ACC112 (cell line): Measurements from ENCODE around the gene CBX8.

ENCODE experiments used
- H2AFZ ChIP-seq: fragments of 200-600 bp; sonication (generic); one replicate; pipeline ENCODE4 v1.6.0; 2017; ENCODE audit warnings: antibody characterized with exemption, low read length; ENCODE audit not compliant: unreplicated experiment
- H3K27ac ChIP-seq: fragments of 200-600 bp; sonication (generic); 2 replicates; pipeline ENCODE4 v1.5.1; 2014; ENCODE audit warnings: low read depth, mild to moderate bottlenecking, antibody characterized with exemption, low read length, moderate library complexity
- H3K27me3 ChIP-seq: fragments of 200-600 bp; sonication (generic); 2 replicates; pipeline ENCODE4 v1.6.1; 2014; ENCODE audit warnings: mild to moderate bottlenecking, antibody characterized with exemption, low read length, moderate library complexity, mixed read lengths; ENCODE audit not compliant: insufficient read depth
- H3K36me3 ChIP-seq: fragments of 200-600 bp; sonication (generic); 2 replicates; pipeline ENCODE4 v1.6.1; 2016; ENCODE audit warnings: mild to moderate bottlenecking, antibody characterized with exemption, low read length, moderate library complexity, mixed read lengths; ENCODE audit not compliant: insufficient read depth
- H3K4me1 ChIP-seq: fragments of 200-600 bp; sonication (generic); one replicate; pipeline ENCODE4 v1.6.1; 2016; ENCODE audit warnings: low read length, mixed read lengths; ENCODE audit not compliant: insufficient read depth, unreplicated experiment, control insufficient read depth
- H3K4me3 ChIP-seq: fragments of 200-600 bp; sonication (generic); 2 replicates; pipeline ENCODE4 v1.5.1; 2014; ENCODE audit warnings: mild to moderate bottlenecking, low read depth, low read length
- H3K79me2 ChIP-seq: fragments of 200-600 bp; sonication (generic); one replicate; pipeline ENCODE4 v1.6.0; 2016; ENCODE audit warnings: low read length; ENCODE audit not compliant: control insufficient read depth, unreplicated experiment, insufficient read depth

CBX8 gene

DNA sequence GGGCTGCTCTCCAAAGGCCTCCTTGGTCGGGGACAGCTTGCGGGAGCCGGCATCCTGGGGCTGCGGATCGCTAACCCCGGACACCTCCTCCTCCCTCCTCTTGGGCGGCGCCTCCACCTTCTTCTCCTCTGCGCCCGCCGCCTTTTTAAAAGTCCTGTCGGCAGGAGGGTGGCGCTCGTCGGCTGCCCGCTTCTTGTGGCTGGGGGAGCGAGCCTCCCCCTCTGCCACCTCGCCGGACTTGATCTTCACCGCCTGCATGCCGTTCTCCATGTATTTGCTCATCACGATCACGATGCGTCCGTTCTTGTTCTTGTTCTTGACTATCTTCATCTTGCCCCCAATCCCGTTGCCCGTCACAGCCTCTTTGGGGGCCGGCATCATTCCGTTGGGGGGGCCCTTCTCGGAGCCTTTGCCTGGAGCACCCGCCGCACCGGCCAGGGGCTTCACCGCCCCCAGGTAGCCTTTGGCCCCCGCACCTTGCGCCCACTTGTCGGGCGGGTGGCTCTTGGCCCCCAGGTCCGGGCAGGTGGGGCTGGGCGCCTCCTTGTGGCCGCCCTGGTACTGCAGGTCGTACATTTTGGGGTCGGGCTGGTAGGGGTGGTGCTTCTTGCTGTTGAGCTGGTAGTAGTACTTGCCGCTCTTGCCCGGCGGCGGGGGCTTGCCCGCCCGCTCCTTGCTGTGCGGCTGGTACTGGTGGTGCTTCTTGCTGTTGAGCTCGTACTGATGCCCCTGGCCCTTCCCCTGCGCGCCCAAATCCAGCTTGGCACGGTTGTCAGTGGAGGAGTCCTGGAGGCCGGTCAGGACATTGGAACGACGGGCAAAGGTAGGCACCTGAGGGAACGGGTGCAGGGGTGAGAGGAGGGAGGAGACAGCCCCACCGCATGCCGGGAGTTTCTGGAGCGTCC is 37.9 kb upstream of the CBX8 start:
- peaks cover 13% of the 10 kb centered on the region for H3K79me2 ChIP-seq
- no peaks in the 10 kb centered on the region for H3K27me3 ChIP-seq
- peaks cover 22% of the 10 kb centered on the region for H3K4me1 ChIP-seq
- peaks cover 14% of the 10 kb centered on the region; the same call in 1 of the 2 replicates for H3K36me3 ChIP-seq
- no peak overlapping the region for H3K27ac ChIP-seq
- H2AFZ ChIP-seq: no peak overlapping the region
- no peak overlapping the region for H3K4me3 ChIP-seq

DNA sequence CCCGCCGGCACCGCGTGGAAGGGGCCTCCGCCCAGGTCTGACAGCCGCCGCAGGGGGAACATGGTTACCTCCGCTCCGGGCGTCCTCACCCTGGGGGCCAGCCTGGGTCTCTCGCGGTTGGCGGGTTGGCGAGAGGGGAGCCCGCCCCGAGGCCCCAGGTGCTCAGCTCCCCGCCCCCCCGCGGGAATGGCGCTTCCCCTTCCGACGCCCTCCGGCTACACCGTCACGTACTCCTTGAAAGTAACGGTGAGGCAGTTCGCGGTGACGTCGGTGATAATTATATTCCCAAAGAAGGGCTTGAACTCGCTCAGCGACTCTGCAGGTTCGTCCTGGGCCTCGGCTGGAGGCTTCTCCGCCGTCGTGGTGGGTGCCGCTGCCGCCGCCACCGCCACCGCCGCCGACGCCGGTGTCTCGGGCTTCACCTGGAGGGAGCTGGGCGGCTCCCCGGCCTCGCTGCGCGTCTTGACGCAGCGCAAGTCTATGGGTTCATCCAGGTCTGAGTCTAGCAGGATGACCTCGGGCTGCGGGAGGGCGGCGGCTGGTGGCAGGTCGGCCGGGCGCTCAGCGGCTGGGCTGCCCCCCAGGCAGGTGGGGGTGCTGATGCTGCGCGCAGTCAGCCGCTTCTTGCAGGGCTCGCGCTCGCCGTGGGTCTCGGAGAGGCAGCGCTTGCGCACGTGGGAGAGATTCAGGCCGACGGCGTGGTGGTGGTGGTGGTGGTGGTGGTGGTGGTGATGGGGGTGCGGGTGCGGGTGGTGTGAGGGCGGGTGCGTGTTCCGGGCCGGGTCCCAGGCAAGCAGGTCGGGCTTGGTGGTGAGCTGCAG is 37.1 kb upstream of the CBX8 start:
- H2AFZ ChIP-seq: no peak overlapping the region
- peaks cover 14% of the 10 kb centered on the region; the same call in 1 of the 2 replicates for H3K36me3 ChIP-seq
- peaks cover 28% of the 10 kb centered on the region for H3K4me1 ChIP-seq
- H3K27me3 ChIP-seq: no peaks in the 10 kb centered on the region
- no peak overlapping the region for H3K27ac ChIP-seq
- H3K4me3 ChIP-seq: no peak overlapping the region
- peaks cover 13% of the 10 kb centered on the region for H3K79me2 ChIP-seq

DNA sequence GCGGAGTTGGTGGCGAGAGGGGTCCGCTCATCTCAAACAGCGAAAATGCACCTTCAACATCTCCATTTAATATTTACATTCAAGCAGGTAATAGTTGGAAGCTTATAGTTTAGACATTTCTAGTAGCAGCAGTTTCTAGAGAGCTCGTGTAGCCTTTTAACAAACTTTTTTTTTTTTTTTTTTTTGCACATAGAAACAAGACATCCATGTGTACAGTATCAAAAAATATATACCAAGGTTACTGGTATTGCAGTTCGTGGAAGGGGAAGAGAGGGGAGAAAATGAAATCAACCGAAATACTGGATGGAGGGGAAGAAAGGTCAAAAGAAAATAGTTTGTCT is 36.2 kb upstream of the CBX8 start:
- Histone ChIP-seq H2AFZ (no peak overlapping the region), H3K79me2 (peaks cover 12% of the 10 kb centered on the region)

DNA sequence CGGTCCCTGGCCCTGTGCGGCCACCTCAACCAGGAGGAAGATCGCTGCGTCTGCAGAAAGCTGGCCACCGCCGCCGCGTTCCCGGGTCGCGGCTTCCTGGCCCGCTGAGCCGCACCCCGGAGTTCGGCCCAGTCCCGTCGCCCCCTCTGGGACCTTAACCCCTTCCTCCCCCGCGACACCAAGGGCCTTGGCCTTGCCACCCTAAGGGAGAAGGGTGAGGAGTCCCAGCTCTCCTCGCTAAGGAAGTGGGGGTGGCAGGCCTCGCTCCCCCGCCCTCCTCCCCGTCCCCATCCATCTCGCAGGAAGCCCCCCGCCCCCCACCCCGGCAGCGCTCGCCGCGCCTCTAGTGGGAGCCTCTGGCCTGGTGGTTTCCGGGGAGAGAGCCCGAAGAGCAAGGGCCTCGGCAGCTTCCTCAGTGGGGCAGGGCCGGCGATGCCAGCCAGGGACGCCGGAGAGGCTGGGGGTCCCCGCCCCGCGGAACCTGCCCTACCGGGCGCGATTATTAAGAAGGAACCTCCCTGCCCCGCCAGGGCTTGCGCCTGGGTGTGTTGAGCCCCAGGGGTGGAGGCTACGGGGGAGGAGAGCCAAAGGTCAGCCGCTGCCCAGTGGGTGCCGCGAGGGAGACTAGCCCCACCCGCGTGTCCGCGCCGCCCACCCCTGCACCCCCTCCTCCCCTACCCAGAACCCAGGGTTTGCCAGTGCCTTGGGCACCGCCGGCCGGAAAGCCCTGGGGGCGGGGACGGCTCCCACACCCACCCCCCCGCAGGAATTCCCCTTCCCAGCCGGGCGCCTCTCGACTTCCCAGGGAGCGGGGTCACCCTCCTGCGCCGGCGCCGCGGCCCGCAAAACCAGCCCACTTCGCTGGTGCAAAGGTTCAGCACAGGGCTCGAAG is 35.6 kb upstream of the CBX8 start:
- Histone ChIP-seq H3K4me1 (peaks cover 27% of the 10 kb centered on the region), H3K36me3 (peaks cover 14% of the 10 kb centered on the region; the same call in 1 of the 2 replicates), H2AFZ (no peak overlapping the region), H3K27me3 (no peaks in the 10 kb centered on the region), H3K27ac (no peak overlapping the region), H3K4me3 (no peak overlapping the region), H3K79me2 (peaks cover 6% of the 10 kb centered on the region)

More for the DNA sequence above, 36.2 kb upstream of the CBX8 start:
- Histone ChIP-seq H3K27me3 (no peaks in the 10 kb centered on the region), H3K4me1 (peaks cover 29% of the 10 kb centered on the region), H3K36me3 (peaks cover 14% of the 10 kb centered on the region; the same call in 1 of the 2 replicates), H3K4me3 (no peak overlapping the region), H3K27ac (no peak overlapping the region)

DNA sequence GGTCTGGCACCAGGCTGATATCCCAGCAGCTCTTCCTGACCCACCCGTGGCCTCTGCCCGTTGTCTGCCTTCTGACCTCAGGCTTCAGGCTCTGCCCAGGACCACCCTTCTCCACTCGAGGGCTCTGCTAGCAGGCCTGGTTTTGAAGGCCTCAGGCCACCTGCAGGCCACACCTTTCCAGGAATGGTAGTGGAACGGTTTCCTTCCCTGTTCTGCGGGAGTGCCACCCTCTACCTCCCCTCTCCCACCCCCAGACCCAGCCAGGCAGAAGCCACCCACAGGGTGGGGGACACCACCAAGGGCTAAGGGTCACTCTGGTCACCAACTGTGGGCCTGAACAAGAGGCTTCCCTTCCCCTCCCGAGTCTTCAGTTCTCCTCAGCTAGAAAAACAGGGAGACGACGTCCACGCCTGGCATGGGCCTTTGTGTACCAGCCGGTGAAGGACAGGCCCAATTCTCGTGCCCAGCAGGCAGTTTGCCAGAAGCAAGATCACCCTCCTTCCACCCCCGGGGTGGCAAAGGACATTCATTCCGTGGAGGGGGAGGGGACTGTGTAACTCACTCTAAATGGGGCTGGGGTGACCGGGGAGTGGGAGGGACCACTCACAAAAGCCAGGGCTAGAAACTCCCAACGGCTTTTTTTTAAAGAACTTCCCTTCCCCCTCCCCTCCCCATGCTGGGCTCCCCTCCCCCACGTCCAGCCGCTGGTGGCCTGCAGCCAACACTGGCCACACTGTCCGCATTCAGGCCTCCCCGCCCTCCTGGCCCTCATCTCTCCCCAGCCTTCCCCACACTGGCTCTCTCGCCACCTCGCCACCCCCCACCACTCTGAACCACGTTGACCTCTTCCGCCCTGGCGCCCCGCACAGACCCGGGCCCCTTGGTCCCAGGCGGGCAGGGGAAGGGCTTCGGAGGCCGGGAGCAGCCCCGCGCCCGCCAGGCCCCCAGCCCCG is 34.7 kb upstream of the CBX8 start:
- no peaks in the 10 kb centered on the region for H3K27me3 ChIP-seq
- no peak overlapping the region for H3K4me3 ChIP-seq
- H3K4me1 ChIP-seq: peaks cover 19% of the 10 kb centered on the region
- H3K36me3 ChIP-seq: peaks cover 14% of the 10 kb centered on the region; the same call in 1 of the 2 replicates
- H3K27ac ChIP-seq: no peak overlapping the region
- no peak overlapping the region for H2AFZ ChIP-seq
- no peaks in the 10 kb centered on the region for H3K79me2 ChIP-seq

DNA sequence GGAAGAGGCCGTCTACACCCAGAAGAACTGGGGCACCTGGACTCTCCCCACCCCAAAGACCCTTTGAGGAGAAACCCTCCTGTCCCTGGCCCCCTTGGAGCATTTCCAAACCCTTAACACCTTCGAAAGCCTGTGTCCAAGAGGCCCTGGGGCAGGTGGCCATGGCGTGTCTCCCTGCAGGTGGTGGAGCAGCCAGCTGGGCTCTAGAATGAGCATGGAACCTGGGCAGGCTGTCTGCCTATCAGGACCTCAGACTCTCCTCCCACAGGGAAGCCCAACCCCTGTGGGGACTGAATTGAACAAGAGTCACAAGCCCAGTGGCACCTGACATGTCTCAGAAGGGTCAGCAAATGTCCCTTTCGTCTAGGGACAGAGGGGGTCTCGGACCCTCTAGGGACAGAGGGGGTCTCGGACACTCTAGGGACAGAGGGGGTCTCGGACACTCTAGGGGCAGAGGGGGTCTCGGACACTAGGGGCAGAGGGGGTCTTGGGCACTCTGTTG is 33.9 kb upstream of the CBX8 start:
- H2AFZ ChIP-seq: no peak overlapping the region
- no peak overlapping the region for H3K4me3 ChIP-seq
- no peak overlapping the region for H3K27ac ChIP-seq
- H3K36me3 ChIP-seq: peaks cover 14% of the 10 kb centered on the region; the same call in 1 of the 2 replicates
- no peaks in the 10 kb centered on the region for H3K27me3 ChIP-seq
- no peaks in the 10 kb centered on the region for H3K79me2 ChIP-seq
- H3K4me1 ChIP-seq: peaks cover 16% of the 10 kb centered on the region

DNA sequence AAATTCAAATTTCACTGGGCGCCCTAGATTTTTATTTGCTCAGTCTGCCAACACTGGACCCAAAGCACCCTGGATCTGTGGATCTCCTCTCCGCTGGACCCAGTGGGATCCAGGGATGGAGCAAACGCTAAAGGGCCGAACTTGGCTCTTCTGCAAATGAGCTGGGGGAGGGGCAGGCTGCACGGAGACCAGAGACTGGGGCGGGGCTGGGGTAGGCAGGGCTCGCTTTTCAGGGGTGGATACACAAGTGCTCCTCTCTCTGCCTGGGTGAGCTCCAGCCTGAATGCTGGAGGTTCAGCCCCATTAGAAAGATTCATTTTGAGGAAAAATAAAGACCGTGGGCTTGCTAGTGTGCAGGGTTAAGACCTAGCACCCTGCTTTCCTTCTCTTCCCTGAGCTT is 33.4 kb upstream of the CBX8 start:
- peaks cover 14% of the 10 kb centered on the region; the same call in 1 of the 2 replicates for H3K36me3 ChIP-seq
- no peak overlapping the region for H2AFZ ChIP-seq
- H3K4me3 ChIP-seq: no peak overlapping the region
- H3K79me2 ChIP-seq: no peaks in the 10 kb centered on the region
- H3K4me1 ChIP-seq: peaks cover 16% of the 10 kb centered on the region
- H3K27ac ChIP-seq: no peak overlapping the region
- H3K27me3 ChIP-seq: no peaks in the 10 kb centered on the region

DNA sequence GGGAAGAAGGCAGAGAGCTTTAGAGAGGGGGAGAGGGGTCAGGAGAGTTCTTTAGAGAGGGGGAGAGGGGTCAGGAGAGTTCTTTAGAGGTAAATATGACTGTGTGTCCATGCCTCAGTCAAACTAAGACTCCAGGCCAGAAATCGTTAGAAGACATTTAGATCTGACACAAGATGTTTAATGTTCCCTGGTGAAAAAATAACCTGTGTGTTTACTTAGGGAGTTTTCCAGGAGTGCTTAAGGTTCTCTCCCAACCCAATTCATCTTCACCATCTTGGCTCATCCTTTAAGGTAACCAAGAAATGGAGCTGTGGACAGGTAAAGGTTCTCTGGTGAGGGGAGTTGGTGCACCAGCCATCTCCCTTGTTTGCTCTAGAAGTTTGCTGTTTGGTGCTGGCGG is 32.6 kb upstream of the CBX8 start:
- peaks cover 16% of the 10 kb centered on the region for H3K4me1 ChIP-seq
- H3K27ac ChIP-seq: no peak overlapping the region
- peaks cover 7% of the 10 kb centered on the region; the same call in 1 of the 2 replicates for H3K36me3 ChIP-seq
- H3K4me3 ChIP-seq: no peak overlapping the region
- no peaks in the 10 kb centered on the region for H3K27me3 ChIP-seq
- no peak overlapping the region for H2AFZ ChIP-seq
- no peaks in the 10 kb centered on the region for H3K79me2 ChIP-seq

DNA sequence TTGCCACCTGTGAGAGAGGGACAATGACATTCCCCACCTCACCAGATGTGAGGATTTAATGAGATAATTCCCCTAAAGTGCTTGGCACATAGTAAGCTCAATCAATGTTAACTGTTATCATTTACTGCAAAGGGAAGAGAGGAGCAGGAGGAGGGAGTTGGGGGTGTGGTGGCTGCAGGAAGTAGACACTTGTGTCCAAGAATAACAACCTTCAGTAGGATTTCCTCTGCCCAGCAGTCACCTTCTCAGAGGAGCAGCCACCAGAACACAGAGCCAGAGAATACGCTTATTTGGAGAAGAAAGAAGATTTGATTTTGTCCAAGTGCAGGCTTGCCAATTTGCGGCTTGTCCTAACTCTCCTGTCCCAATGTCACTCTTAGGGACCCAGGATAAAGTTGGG is 32.1 kb upstream of the CBX8 start:
- Histone ChIP-seq H3K27ac (no peak overlapping the region), H3K4me3 (no peak overlapping the region), H3K36me3 (peaks cover 6% of the 10 kb centered on the region; the same call in 1 of the 2 replicates), H2AFZ (no peak overlapping the region), H3K79me2 (no peaks in the 10 kb centered on the region), H3K4me1 (peaks cover 16% of the 10 kb centered on the region), H3K27me3 (no peaks in the 10 kb centered on the region)
